Measurements from ENCODE around the gene THPO.

DNA sequence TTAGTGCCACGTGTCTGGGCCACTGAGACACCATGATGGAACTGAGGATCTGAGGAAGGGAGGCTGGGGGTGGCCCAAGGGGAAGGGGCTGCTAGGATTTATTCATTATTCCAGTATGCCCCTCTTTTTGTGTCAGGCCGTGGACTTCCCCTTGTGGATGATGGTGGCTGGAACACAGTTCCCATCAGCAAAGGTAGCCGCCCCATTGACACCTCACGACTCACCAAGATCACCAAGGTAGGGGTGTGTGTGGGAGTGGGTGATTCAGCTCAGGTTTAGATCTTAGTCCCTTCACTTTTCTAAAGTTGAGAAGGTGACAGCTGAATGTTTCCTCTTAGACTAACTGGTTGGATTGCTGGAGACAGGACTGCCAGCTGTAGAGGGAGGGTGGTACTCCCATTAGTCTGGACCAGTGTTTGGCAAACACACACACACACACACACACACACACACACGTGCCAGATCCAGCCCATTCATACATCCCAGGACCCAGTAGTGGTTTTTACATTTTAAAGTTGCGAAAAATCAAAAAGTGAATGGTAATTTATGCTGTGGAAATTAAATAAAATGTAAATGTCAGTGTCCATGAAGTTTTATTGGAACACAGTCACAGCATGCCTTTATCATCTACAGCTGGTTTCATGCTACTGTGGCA, 52.2 kb downstream of the THPO start:
- TF ChIP-seq, protein P1, sequence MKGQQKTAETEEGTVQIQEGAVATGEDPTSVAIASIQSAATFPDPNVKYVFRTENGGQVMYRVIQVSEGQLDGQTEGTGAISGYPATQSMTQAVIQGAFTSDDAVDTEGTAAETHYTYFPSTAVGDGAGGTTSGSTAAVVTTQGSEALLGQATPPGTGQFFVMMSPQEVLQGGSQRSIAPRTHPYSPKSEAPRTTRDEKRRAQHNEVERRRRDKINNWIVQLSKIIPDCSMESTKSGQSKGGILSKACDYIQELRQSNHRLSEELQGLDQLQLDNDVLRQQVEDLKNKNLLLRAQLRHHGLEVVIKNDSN (IDR thresholded peaks at IDR 0.05): no peak
- TF ChIP-seq, protein P2, sequence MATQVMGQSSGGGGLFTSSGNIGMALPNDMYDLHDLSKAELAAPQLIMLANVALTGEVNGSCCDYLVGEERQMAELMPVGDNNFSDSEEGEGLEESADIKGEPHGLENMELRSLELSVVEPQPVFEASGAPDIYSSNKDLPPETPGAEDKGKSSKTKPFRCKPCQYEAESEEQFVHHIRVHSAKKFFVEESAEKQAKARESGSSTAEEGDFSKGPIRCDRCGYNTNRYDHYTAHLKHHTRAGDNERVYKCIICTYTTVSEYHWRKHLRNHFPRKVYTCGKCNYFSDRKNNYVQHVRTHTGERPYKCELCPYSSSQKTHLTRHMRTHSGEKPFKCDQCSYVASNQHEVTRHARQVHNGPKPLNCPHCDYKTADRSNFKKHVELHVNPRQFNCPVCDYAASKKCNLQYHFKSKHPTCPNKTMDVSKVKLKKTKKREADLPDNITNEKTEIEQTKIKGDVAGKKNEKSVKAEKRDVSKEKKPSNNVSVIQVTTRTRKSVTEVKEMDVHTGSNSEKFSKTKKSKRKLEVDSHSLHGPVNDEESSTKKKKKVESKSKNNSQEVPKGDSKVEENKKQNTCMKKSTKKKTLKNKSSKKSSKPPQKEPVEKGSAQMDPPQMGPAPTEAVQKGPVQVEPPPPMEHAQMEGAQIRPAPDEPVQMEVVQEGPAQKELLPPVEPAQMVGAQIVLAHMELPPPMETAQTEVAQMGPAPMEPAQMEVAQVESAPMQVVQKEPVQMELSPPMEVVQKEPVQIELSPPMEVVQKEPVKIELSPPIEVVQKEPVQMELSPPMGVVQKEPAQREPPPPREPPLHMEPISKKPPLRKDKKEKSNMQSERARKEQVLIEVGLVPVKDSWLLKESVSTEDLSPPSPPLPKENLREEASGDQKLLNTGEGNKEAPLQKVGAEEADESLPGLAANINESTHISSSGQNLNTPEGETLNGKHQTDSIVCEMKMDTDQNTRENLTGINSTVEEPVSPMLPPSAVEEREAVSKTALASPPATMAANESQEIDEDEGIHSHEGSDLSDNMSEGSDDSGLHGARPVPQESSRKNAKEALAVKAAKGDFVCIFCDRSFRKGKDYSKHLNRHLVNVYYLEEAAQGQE (IDR thresholded peaks at IDR 0.05; ENCODE audit: low read depth): no peak
- TF ChIP-seq EP300 (IDR thresholded peaks at IDR 0.05; ENCODE audit: borderline replicate concordance) (no peak), EGR1 (IDR thresholded peaks at IDR 0.05) (no peak), TEAD4 (IDR thresholded peaks at IDR 0.05) (no peak), RAD21 (IDR thresholded peaks at IDR 0.05; ENCODE audit: low read depth) (no peak)
- TF ChIP-seq, protein P3, sequence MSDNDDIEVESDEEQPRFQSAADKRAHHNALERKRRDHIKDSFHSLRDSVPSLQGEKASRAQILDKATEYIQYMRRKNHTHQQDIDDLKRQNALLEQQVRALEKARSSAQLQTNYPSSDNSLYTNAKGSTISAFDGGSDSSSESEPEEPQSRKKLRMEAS (IDR thresholded peaks at IDR 0.05): no peak
